RWPE2 (cell line): Measurements from ENCODE around the gene BCAS1.
A peak's percentile ranks its signal among the peaks of the same experiment; 100 is the strongest.

Experiments used
- ATAC-seq: fragments of 200-7000 bp; cut with Tn5 transposase; 3 replicates; pipeline ENCODE4 v1.9.1; 2021; ENCODE audit warnings: low read depth
- DNase-seq: peaks from one replicate; pipeline ENCODE4 v3.0.0-alpha.2; 2020; ENCODE audit warnings: low spot score
- H3K27ac ChIP-seq: fragments of 450-650 bp; 2 replicates; pipeline ENCODE4 v1.5.1; 2017; ENCODE audit warnings: mild to moderate bottlenecking; ENCODE audit not compliant: poor library complexity, severe bottlenecking
- H3K27me3 ChIP-seq: fragments of 250-450 bp; sonication (Bioruptor Pico); 2 replicates; pipeline ENCODE4 v1.5.1; 2021; ENCODE audit warnings: mild to moderate bottlenecking, moderate library complexity; ENCODE audit not compliant: insufficient read depth, poor library complexity, severe bottlenecking
- H3K36me3 ChIP-seq: fragments of 250-450 bp; sonication (Bioruptor Pico); 2 replicates; pipeline ENCODE4 v1.5.1; 2020; ENCODE audit warnings: low read depth, mild to moderate bottlenecking, moderate library complexity
- H3K4me1 ChIP-seq: fragments of 250-450 bp; sonication (Bioruptor Pico); 2 replicates; pipeline ENCODE4 v1.5.1; 2021; ENCODE audit warnings: mild to moderate bottlenecking, moderate library complexity; ENCODE audit not compliant: insufficient read depth, poor library complexity, severe bottlenecking
- H3K4me3 ChIP-seq: fragments of 250-450 bp; sonication (Bioruptor Pico); 2 replicates; pipeline ENCODE4 v1.5.1; 2021; ENCODE audit warnings: mild to moderate bottlenecking, moderate library complexity; ENCODE audit not compliant: severe bottlenecking
- H3K9me3 ChIP-seq: fragments of 250-450 bp; sonication (Bioruptor Pico); 2 replicates; pipeline ENCODE4 v1.5.1; 2021; ENCODE audit warnings: mild to moderate bottlenecking, moderate library complexity; ENCODE audit not compliant: severe bottlenecking
- CTCF ChIP-seq: fragments of 450-650 bp; IDR thresholded peaks from one replicate; pipeline ENCODE4 v1.5.1; 2017; ENCODE audit warnings: mild to moderate bottlenecking, moderate library complexity; ENCODE audit not compliant: poor library complexity, severe bottlenecking

BCAS1 gene

GRCh38 chr20:54047048-54047447, 23.3 kb downstream of the BCAS1 start:
- no peak for ATAC-seq

GRCh38 chr20:54044156-54044555, 26.2 kb downstream of the BCAS1 start:
- Histone ChIP-seq H3K4me3 (no peak overlapping the region), H3K27me3 (no peaks in the 10 kb centered on the region), H3K4me1 (peaks cover 3% of the 10 kb centered on the region), H3K27ac (no peak overlapping the region), H3K9me3 (no peaks in the 10 kb centered on the region), H3K36me3 (no peaks in the 10 kb centered on the region)
- ATAC-seq, result peak; percentile 81
- DNase-seq, result no peak
- no peak for TF ChIP-seq CTCF

More at GRCh38 chr20:54047048-54047447, 23.3 kb downstream of the BCAS1 start:
- Histone ChIP-seq H3K9me3 (no peaks in the 10 kb centered on the region), H3K27me3 (no peaks in the 10 kb centered on the region), H3K4me3 (no peak overlapping the region), H3K36me3 (no peaks in the 10 kb centered on the region), H3K4me1 (peaks cover 3% of the 10 kb centered on the region), H3K27ac (no peak overlapping the region)
- DNase-seq, result no peak
- no peak for TF ChIP-seq CTCF

- TF ChIP-seq CTCF, result no peak
Measured at GRCh38 chr20:54043076-54043967, 27.1 kb downstream of the BCAS1 start.

GRCh38 chr20:54042021-54042420, 28.4 kb downstream of the BCAS1 start:
- TF ChIP-seq CTCF, result no peak
- no peaks in the 10 kb centered on the region for H3K9me3 ChIP-seq
- no peak overlapping the region for H3K4me3 ChIP-seq
- no peaks in the 10 kb centered on the region for H3K27me3 ChIP-seq
- H3K36me3 ChIP-seq, result no peaks in the 10 kb centered on the region
- H3K27ac ChIP-seq, result no peak overlapping the region
- ATAC-seq (no peak), DNase-seq (no peak)
- peaks cover 3% of the 10 kb centered on the region for H3K4me1 ChIP-seq

More at GRCh38 chr20:54043076-54043967, 27.1 kb downstream of the BCAS1 start:
- Histone ChIP-seq H3K9me3 (no peaks in the 10 kb centered on the region), H3K27me3 (no peaks in the 10 kb centered on the region), H3K4me1 (peaks cover 3% of the 10 kb centered on the region), H3K27ac (no peak overlapping the region), H3K36me3 (no peaks in the 10 kb centered on the region), H3K4me3 (no peak overlapping the region)
- ATAC-seq, result peak; percentile 50; the same call in 2 of the 3 replicates
- DNase-seq, result no peak

- no peak for TF ChIP-seq CTCF
- Histone ChIP-seq H3K27me3 (no peaks in the 10 kb centered on the region), H3K4me1 (peaks cover 3% of the 10 kb centered on the region), H3K36me3 (no peaks in the 10 kb centered on the region), H3K4me3 (no peak overlapping the region), H3K27ac (no peak overlapping the region), H3K9me3 (no peaks in the 10 kb centered on the region)
- ATAC-seq (no peak), DNase-seq (no peak)
Measured at GRCh38 chr20:54041336-54041735, 29.1 kb downstream of the BCAS1 start.
